AG10803 (cell line): ENCODE data around the gene ZNF526.

Source experiments
- DNase-seq: peaks from one replicate; pipeline ENCODE4 v3.0.0; 2010; ENCODE audit warnings: low read depth
- H3K4me3 ChIP-seq: 2 replicates; pipeline ENCODE4 v1.5.1; 2011; ENCODE audit warnings: mild to moderate bottlenecking, low read length, control low read depth
- TF ChIP-seq, protein P1 (sequence below): conservative IDR thresholded peaks from 2 replicates; pipeline ENCODE4 v1.5.1; 2011; ENCODE audit warnings: mild to moderate bottlenecking, low read length, control low read depth, inconsistent platforms

ZNF526 gene

DNA sequence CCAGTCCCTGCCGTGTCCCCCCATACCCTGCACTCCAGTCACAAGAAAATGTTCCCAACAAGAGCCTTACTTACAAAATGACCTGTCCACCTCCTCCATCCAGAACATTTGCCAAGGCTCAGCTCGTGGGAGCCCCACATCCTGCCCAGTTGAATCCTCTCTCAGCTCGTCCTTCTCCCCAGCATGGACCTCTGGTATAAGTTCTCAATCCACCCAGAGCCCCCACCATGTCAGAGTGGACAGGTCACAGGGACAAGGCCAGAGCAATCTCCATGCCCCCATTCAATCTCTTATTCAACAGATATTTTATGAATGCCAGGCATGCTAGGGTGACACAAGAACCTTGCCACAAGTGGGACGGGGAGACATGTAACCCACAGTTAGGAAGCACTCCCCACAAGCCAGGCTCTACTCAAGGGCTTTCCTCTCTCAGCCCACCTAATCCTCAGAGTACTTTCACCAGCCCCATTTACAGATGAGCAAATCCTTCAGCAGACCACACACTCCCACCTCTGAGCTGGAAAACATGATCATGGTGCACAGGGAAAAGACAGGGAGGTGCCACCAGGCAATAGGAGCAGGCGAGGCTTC is 17.7 kb upstream of the ZNF526 start:
- DNase-seq = no peak
- TF ChIP-seq, protein P1, sequence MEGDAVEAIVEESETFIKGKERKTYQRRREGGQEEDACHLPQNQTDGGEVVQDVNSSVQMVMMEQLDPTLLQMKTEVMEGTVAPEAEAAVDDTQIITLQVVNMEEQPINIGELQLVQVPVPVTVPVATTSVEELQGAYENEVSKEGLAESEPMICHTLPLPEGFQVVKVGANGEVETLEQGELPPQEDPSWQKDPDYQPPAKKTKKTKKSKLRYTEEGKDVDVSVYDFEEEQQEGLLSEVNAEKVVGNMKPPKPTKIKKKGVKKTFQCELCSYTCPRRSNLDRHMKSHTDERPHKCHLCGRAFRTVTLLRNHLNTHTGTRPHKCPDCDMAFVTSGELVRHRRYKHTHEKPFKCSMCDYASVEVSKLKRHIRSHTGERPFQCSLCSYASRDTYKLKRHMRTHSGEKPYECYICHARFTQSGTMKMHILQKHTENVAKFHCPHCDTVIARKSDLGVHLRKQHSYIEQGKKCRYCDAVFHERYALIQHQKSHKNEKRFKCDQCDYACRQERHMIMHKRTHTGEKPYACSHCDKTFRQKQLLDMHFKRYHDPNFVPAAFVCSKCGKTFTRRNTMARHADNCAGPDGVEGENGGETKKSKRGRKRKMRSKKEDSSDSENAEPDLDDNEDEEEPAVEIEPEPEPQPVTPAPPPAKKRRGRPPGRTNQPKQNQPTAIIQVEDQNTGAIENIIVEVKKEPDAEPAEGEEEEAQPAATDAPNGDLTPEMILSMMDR = no peak
- H3K4me3 ChIP-seq = no peak overlapping the region

DNA sequence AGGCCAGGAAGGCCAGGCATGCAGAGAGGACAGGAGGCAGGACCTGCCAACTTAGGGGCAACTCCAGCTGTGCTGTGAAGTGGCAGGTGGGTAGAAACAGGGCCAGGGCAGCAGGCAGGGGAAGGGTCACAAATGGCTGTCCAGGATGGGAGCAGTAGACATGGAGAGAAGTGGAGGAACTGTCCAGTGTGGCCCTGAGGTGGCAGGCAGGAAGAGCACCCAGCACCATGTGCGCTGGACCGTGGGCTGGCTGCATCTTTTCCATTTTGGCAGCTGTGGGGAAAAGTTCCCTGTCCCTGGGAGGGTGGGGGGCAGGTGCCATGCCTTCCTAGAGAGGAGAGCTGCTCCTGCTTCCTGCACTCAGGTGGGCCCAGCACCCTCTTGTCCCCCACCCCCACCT is 16.4 kb upstream of the ZNF526 start:
- H3K4me3 ChIP-seq = no peak overlapping the region
- DNase-seq = no peak
- TF ChIP-seq, protein P1 = no peak

DNA sequence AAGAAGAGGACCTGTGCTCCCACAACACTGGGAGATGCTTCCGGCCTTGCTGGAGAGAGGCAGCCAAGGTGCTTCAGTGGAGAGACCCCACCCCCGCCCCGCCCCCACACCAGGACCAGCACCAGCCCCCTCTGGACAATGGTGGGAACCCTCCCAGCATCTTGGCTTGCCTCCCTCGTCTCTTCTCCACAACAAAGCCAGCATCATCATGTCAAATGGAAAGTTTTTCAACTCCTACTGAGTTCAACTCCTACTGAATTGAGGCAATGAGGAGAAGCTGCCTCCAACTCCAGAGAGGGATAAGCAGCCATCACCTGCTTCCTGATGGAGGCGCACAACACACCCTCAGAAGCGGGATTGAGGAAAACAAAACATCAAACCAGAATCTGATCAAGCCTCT is 15.4 kb upstream of the ZNF526 start:
- H3K4me3 ChIP-seq = no peak overlapping the region
- DNase-seq = no peak
- TF ChIP-seq, protein P1 = no peak

DNA sequence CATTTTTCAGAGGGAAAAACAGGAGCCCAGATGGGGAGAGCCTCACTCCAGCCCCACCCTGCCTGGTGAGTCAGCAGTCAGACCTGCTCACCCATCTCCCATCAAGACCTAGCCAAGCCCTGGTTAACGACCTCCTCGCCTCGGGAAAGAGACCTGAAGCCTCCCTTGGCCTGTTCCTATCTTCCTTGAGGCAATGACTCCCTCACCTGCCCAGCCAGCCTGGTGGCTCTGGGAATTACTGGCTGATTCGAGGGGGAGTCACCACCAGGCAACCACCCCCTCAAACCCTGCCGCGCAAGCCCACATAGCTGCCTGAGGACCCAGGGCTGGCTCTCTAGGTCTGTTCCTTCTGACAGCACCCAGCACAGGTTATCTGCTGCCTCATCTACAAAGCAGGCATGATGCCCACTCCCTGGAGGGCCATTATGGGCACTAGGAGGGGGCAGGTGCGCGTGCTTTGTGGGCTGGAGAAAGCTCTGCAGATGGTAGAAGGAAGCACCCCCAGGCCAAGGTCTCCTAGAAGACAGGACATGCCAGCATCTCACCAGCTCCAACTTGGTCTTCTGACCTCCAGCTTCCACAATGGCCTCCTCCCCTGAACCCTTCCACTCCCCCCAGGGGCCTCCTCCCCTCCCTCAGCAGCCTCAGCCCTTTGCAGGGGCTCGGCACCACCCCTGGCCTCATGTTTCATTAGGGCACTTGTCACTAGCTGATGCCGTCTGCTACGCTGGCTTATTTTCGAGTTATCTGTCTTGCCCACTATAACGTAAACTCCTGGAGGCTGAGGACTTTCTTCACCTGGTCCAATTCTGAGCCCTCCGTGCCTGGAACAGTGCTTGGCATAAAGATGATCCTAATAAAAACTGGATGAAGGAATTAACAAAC is 13.0 kb upstream of the ZNF526 start:
- no peak overlapping the region for H3K4me3 ChIP-seq
- peak; percentile 36 for DNase-seq
- TF ChIP-seq, protein P1 = no peak

DNA sequence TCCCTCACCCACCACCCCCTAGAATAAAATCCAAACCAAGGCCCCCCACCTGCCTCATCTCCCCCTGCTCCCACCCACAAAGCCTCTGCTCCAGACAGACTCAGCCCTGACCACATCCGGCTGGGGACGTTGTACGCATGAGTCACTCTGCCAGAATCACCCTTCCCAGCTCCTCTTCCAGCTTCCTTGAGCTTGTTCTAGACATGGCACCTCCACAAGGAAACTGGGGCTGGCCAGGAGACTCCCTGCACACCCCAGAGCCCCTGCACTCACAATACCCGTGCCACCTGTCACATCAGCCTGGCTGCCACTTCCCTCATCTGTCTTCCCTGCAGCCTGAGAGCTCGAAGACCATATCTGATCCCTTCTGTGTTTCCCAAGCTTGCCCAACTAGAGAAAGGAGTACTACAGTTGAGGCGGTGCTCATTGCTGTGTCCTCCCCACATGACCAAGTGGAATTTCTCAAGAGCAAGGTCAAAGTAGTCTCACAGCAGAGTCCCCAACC is 12.3 kb upstream of the ZNF526 start:
- TF ChIP-seq, protein P1 = no peak
- peak; percentile 76 for DNase-seq
- H3K4me3 ChIP-seq = no peak overlapping the region

DNA sequence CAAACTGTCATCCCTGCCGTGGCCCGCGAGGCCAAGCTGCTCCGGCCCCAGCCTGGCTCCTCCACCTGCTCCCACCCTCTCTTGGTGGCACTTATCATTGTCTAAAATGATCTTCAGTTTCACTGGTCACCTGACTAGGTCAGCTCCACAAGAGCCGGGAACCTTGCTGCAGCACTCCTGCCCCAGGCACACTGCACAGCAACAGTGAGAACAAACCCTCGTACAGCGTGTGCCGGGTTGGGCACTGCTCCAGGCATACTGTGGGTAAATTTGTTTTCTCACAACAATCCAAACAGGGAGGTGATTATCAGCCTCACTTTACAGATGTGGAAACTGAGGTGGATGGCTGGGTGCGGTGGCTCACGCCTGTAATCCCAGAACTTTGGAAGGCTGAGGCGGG is 11.5 kb upstream of the ZNF526 start:
- TF ChIP-seq, protein P1 = no peak
- no peak overlapping the region for H3K4me3 ChIP-seq
- DNase-seq = no peak

DNA sequence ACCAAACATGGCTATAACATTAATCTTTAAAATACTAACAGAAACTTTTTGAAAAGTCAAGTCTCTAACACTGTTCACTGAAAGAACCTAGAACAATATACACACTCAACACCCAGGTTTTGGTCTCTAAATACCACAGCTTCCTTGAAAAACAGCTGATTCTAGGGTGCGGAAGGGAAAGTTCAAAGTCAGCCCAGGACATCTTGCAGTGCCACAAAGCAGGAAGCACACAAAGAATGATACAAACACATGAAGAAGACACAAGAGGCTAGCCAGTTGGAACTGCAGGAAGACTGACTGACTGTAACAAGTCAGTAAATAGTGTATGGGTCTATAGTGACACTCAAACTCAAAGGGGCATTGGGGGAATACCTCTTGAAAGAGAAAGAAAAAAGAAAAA is 7.2 kb upstream of the ZNF526 start:
- H3K4me3 ChIP-seq = no peak overlapping the region
- no peak for DNase-seq
- TF ChIP-seq, protein P1 = no peak
